GM19397 (cell line): Measurements from ENCODE around the gene CDKN1C.
"Not testable (repeated sequence)": the region's sequence is repeated elsewhere in the genome, so short reads cannot be mapped to it uniquely, and the experiment has no call there.

Source experiments
- ATAC-seq: cut with Tn5 transposase; IDR thresholded peaks from one replicate; pipeline ENCODE4 v1.9.1; 2021; ENCODE audit warnings: mild to moderate bottlenecking, moderate library complexity; ENCODE audit not compliant: unreplicated experiment

CDKN1C gene

DNA sequence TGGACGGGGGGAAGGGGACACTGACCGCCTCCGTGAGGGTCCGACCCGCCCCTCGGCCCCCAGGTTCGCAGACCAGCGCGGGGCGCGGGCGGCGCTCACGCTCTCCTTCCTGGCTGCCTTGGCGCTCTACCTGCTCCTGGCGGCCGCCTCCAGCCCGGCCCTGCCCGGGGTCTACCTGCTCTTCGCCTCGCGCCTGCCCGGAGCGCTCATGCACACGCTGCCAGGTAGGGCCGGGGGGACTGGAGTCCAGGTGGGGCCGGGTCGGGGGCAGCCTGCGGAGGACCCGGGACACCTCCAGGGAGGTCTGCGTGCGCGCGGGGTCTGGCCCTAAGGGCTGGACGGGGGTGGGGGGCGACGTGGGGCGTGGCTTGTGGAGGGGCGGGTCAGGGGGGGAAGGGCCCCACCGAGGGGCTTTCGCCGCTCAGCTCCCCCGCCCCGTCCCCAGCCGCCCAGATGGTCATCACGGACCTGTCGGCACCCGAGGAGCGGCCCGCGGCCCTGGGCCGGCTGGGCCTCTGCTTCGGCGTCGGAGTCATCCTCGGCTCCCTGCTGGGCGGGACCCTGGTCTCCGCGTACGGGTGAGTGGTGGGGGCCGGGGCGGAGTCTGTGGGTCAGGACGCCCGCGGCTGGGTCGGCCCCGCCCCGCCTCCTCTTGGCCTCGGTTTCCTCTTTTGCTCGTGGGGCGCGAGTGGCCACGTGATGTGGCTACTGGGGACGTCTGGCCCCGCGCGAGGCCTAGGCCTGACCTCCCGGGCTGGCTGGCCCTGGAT is 23.7 kb upstream of the CDKN1C start:
- ATAC-seq: no peak

DNA sequence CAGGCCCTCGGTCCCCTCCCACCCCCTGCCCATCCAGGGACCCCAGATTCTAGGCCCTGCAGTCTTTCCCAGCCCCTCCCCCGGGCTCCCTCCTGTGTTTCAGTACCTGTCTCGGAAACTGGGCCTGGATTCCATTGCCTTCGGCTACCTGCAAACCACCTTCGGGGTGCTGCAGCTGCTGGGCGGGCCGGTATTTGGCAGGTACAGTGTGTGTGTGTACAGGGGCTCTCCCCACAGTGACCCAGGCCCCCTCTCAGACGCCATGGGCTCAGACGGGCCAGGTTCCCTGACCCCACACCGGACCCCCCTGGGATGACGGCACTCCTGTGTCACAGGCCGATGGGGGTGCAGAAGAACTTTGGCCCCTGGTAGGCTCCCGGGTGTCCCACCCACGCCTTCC is 22.6 kb upstream of the CDKN1C start:
- no peak for ATAC-seq

DNA sequence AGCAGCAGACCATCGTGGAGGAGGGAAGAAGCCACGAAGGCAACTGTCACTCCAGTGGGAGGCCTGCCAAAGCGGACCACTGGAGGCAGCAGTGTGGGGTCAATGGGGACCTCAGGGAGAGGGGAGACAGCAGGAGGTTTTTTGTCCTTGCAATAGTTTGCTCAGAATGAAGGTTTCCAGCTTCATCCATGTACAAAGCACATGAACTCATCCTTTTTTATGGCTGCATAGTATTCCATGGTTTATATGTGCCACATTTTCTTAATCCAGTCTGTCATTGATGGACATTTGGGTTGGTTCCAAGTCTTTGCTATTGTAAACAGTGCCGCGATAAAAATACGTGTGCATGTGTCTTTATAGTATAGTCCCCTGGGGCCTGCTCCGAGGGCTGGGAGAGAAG is 19.7 kb upstream of the CDKN1C start:
- ATAC-seq: not testable (repeated sequence)

DNA sequence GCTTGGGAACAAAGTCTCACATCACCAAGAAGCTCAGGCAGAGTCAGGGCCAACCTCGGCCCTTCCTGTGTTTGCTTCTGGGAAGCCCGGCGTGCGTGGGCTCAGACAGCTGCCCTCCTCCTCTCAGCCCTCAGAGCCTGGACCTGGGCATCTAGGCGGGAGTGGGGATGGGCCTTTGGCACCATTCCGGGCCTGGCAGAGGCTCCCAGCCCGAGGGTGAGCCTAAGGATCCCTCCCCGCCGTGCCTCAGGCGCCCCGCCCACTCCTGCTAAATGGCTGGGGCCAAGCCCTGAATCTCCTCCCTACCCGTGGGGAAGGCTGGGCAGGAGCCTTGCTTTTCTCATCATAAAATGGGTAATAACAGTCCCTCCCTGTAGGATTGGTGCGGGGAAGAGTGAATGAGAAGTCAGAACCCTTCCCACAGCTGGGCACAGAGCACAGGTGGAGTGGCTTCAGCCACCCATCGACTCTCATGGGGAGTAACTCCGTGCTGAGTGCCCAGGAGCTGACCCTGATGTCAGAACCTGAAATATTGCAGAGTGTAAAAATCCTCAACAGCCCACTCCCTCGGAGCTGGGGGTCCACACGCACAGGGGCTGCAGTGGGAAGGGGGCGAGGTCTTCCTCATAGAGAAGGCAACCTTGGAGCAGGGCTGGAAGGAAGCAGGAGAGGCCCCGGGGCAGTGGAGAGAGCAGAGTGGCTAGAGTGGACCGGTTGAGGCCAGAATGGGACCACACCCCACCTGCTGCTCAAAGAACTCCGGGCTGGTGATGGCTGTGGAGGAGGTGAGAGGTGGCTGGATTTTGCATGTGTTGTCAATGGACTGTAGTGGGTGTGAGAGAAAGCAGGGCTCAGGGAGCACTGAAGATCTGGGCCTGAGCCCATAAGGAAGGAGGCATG is 18.8 kb upstream of the CDKN1C start:
- ATAC-seq: no peak

DNA sequence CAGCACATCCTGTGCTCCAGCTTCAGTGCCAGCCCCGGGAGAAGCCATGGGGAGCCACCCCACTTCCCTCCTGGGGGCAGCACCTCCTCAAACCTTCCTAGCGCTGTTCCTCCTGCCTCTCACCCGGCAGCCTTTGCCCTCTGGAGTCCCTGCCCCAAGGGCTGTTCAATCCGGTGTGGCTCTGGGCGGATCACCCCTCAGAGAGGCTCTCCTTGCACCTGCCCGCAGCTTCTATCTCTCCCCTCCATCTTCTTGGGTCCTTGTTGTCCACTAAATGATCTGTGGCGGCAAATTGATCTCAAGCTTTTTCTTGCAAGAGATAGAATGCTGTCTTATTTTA is 18.1 kb upstream of the CDKN1C start:
- no peak for ATAC-seq

DNA sequence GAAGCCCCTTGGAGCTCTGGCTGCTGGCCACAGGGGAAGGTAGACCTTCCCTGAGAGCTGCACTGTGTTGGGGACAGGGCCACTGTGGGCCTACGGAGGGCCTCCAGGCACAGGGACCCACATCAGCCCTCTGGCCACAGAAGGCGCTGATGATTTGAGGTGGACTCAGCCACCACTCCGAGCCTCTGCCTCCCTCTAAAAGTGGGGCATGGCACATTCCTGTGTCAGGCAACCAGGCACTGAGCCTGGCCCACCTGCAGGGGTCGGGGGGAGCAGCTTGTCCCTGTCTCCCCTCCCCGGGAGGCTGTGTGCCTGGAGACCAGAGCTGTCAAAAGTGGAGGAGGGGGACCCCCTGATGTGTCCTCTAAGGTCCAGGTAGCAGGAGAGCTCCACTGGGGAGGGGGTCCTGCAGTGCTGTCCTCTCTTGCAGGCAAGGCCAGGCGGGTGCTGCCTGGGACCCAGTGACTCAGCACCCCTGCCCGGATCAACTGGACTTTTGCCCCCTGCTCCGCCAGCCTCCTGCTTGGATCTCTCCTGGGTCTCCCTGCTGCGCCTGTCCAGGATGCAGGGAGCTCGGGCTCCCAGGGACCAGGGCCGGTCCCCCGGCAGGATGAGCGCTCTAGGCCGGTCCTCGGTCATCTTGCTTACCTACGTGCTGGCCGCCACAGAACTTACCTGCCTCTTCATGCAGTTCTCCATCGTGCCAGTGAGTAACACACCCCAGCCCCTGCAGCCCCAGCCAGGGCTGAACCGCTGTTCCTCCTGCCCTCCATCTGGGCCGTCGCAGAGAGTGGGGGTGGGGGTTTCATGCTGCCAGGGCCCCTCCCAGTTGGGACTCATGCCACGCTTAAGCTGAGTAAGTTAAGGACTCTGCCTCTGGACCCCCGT is 17.5 kb upstream of the CDKN1C start:
- ATAC-seq: no peak

DNA sequence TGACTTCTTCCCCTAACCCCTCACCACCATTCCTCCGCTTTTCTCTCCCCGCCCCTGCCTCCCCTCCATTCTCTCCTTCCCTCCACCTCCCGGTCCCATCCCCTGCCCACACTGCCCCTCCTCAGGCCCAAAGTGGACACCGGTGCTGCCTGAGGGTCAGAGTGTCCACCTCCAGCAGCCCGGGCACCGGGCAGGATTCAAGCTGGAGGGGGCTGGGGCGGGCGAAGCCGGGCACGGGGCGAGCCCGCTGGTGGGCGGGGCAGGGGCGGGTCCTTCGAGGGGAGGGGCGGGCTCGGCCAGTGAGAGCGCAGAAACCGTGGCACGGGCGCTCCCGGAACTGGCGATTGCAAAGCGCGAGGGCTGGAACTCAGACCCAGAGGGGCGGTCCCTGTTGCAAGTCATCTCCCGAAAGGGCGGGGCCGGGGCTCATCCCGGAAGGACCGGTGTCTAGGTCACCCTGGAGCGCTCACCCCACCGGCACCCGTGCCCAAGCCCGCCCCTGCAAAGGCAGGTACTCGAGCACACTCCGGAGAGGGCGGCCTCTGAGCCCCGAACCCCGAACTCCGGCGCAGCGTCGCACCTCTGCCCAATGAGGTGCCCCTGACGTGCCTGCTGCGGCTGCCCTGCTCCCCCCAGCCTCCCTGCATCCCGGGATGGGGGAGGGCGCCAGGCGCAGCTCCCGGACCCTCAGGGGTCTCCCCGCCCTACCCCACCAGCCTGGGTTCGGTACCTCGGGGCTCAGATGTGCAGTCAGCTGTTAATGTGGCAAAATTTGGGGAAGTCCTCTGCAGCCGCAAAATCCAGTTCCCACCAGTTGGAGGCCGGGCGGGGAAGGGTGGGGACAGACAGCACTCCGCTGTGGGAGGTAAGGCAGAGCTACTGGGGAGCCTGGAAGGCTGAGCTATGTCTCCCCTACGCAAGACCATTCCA is 16.5 kb upstream of the CDKN1C start:
- ATAC-seq: peak; percentile 89

DNA sequence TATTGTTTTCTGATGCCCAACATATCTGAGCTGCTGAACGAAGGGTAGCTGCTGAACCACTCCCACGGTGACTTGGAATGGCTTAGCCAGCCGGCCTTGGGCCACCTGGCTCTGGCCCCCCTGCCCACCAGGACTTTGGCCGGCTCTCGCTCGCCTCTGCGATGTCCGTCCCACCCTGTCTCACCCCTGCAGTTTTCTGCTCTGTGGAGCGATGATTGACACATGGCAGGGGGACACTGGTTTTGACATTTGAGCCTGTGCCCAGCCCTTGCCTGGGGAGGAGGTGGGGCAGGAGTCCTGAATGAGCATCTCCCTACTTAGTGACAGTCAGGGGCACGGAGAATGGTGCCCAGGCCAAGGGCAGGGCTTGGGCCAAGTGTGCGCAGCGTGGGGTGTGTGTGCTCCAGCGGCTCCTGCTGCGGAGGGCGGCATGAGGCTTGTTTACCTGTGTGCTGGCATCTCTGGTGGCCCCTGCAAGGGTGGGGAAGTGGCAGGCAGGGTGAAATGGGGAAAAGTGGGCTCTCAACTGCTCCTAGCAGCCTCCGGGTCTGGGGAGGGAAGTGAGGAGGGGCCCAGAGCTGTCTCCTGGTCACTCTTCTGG is 15.7 kb upstream of the CDKN1C start:
- ATAC-seq: no peak

DNA sequence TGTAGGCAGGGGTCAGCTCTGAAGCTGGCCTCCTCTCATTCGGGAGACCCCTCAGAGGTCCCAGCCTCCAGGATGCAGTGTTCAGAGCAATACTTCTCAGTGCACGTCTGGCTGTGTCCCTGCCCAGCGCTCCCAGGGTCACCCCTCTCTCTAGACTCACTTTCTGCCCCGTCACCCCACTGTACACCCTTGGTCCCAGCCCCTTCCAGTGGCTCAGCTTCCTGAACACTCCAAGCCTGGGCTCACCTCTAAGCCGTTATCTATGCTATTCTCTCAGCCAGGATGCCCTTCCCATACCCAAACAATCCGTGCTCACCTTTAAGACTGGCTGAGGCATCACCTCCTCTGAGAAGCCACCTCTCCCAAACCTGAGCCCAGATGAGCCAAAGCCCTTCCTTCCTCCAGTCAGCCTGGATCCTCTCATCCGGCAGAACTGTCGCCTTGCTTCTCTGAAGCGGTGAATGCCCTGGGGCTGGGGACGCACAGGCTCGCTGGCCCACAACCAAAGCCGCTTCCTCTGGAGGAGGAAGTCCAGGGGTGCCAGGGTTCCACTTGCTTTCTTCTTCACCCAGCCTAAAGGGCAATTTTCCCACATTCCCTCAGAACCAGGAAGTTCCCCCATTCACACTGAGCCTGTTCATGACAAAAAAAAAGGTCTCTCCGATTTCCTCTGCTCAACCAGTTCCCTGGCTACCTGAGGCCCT is 13.7 kb upstream of the CDKN1C start:
- ATAC-seq: no peak

DNA sequence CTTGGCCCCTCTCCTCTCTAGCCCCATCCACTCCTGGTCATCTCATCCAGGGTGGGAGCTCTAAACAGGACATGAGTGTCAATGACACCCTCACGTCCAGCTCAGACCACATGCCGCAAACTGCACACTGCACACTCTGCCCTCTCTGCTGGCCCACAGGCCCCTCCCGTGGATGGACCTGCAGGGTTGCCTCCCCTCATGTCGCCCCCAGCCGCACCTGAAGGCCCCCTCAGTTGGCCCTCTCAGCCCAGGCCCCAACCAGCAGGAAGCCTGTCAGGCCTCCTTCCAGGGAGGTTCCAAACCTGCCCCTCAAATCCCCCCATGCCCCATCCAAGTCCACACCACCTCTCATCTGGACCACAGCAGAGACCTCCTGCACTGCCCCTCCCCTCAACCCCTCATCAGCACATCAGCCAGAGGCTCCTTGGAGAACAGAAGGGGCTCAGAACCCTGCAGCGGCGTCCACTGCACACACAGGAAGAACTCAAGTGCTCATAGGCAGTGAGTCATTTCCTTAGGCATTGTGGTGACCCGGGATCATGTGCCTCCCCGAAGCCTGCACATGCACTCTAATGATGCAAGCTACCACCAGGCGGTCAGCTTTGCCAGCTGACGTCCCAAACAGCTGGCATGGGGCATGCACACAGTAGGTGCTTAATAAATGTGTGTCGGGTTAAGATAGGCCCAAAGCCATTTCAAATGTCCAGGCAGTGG is 12.9 kb upstream of the CDKN1C start:
- ATAC-seq: no peak

DNA sequence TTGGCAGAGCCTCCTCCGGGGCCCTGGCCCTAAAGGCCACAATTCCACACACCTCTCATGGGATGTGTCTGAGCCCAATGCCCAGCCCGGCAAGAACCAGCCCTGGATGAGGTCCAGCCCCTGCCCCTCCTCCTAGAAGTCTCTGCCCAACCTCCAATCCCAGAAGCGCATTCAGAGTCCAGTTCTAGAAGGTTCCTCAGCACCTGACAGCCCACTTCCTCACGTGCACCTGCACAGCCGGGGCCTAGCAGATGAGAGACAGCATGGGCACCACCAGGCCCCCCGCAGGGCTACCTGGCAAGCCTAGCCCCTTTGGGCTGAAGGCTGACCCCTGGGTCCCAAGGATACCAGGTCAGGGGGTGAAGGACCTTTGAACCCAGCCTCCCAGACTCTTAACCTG is 11.5 kb upstream of the CDKN1C start:
- no peak for ATAC-seq

DNA sequence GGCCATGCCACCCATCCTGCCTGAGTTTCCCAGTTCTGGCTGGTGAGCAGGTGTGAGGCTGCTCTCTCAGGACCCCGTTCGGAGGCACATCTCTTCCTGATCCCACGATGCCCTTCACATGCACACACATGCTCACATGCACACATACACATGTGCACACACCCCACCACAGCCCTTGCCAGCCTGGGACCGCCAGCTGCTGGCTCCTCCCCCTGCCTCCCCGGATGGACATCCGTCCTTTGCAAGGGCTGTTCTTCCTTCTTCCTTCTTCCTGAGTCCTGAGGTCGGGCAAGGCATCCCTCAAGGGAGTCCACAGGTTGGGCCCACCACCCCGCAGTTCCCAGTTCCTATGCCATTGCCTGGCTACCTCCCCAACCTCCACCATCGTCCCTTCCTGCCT is 10.5 kb upstream of the CDKN1C start:
- ATAC-seq: no peak

DNA sequence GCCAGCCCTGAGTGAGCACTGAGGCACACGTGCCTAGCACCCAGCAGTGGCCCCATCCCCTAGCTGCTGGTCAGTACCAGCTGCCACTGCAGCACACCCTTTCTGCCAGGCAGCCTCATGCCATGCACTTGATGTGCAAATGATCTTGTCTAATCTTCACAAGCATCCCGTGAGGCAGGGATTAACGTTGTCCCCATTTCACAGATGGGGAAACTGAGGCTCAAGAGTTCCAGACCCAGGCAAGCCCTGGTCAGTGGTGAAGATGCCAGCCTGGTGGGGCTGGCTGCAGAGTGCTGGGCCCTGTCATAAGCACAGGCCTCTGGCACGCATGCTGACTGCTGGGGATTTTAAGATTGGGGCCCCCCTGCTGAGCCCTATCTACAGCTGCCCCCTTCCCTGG is 8.4 kb upstream of the CDKN1C start:
- ATAC-seq: no peak

DNA sequence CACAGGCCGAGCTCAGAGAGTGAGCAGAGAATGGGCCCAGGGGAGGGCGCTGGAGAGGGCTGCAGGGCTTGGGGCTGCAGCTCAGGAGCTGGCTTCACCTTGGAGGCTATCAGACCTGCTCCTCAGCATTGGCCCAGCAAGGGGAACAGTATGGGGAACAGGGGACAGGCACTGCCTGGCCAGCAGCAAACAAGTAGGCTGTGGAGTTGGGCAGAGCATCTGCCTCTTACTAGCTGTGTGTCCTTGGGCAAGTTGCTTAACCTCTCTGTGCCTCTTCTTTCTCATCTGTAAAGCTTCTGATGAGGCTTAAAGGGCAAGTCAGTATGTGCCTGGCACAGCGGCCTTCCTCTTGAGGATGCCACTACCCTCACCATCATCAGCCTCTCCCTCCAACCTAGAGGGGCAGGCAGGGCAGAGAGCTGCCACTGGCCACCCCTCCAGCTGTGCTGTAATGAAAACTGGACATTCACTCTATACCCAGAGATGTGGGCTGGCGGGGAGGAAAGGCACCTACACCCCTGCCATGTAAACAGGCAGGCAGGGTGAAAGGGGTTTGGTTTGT is 7.5 kb upstream of the CDKN1C start:
- ATAC-seq: no peak

DNA sequence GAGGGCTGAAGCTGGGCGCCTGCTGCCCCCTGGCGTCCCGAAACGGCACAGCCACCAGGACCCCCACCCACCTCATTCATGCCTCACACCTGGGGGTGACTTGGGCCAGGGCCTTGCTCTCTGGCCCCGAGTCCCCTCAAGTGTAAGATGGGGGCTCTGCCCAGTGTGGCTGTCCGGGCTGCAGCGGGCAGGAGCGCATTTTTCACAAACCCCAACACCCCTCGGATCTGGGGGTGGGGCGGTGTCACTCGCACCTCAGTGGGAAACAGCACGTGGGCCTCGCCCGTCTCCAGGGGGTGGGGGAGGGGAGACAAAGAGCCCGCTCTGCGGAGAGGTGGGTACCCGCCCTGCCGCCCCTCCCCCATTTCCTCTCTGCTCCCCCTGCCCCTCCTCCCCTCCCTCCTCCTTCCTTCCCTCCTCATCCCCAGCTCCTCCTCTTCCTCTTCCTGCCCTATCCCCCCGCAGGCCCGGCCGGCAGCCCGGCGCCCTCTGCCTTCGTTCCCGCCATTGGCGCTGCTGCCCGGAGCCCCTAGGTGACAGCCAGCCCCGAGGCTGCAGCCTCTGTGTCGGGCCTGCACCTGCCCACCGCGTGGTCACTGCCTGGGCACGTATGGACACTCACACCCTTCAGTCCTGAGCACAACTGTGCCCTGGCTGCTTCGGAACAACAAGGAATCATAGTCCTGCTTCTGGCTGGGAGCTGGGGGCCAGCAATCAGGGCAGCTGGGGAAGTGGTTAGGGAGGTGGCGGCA is 6.8 kb upstream of the CDKN1C start:
- no peak for ATAC-seq

DNA sequence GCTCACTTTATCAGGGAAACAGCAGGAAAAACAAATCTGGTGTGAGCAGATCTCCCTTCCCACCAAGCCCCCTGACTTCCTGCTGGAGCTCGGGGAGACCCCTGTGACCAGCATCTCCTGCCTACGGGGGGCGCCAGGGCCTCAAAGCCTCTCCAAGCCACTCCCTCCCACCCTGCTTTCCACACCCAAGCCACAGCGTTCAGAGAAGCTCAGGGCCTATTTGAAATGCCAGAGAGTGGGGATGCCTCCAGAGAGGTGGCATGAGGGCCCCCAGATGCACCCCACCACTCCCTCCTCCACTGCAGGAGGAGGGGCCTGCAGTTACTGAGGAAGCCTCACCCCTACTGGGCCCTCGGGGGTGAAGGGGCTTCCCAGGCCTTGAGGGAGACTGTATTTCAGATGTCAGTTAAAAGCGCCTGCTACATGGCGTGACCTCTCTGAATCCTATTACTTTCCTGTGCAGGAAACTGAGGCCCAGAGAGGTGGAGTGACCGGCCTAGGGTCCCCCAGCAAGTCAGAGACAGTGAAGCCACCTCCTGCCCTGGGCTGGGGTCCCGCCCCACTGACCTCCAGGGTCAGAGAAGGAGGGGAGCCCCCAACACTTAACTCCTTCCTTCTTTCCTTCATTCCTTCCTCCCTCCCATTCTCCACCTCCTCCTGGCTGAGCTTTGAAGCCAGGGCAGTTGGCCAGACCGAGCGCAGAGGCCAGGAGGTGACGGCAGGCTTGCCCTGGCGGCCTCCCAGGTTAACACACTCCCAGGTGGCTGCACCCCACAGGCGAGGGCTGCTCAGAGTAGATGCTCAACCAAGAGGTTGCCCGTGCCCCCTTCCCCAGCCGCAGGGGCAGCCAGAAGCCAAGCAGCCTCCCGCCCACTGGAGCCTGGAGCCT is 6.0 kb upstream of the CDKN1C start:
- ATAC-seq: no peak
